Measurements from ENCODE around the gene ATG9B.

DNA sequence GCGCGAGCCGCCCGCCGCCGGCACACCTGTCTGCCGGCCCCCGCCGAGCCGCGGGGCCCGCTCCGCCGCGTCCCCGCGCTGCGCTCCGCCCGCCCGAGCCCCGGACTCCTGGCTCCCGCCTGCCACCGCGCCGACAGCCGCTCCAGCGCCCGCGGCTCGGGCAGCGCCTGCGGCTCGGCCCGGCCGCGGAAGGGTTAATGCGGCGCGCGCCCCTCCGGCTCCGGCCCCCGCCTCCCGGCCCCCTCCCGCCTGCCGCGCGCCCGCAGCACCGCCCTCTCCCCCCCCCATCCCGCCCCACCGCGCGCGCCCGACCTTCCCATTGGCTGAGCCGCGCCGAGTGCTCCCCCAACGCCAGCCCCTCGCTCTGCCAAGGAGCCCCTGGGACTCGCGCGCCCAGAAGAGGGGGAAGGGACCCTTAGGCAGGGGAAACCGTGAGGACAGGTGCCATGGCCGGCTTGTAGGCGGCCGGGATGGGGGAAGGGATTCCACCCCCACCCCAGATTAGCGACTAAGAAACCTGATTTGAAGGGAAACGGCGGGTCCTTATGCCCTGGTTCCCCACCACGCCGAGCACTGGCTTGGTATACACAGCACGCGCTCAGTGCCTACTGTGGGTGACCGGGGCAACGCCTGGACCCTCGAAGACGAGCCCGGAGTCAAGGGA lies 46.0 kb downstream of the ATG9B start, which contains the start of gene KCNH2:
- no peak for TF ChIP-seq POLR2A (IDR thresholded peaks at IDR 0.05)
- TF ChIP-seq, protein P1, sequence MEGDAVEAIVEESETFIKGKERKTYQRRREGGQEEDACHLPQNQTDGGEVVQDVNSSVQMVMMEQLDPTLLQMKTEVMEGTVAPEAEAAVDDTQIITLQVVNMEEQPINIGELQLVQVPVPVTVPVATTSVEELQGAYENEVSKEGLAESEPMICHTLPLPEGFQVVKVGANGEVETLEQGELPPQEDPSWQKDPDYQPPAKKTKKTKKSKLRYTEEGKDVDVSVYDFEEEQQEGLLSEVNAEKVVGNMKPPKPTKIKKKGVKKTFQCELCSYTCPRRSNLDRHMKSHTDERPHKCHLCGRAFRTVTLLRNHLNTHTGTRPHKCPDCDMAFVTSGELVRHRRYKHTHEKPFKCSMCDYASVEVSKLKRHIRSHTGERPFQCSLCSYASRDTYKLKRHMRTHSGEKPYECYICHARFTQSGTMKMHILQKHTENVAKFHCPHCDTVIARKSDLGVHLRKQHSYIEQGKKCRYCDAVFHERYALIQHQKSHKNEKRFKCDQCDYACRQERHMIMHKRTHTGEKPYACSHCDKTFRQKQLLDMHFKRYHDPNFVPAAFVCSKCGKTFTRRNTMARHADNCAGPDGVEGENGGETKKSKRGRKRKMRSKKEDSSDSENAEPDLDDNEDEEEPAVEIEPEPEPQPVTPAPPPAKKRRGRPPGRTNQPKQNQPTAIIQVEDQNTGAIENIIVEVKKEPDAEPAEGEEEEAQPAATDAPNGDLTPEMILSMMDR (IDR thresholded peaks at IDR 0.05), result no peak

Data from suprapubic skin (tissue), 3 donors.